Neural cell (in vitro differentiated cells): Measurements from ENCODE around the gene BMP7. TPM values are rescaled to one million over a fixed set of nuclear protein-coding genes. Genes with fewer than 3 reads are reported as not detected.

Experiments used
- H2AFZ ChIP-seq: fragments of 200-600, 300-800 bp; sonication (generic), shearing (Covaris generic); 2 replicates; pipeline ENCODE4 v1.6.0; 2014; ENCODE audit warnings: low read depth, mild to moderate bottlenecking, antibody characterized with exemption, low read length, moderate library complexity
- H3F3A ChIP-seq: fragments of 200-600 bp; shearing (Covaris generic); 2 replicates; pipeline ENCODE4 v1.6.1; 2016; ENCODE audit warnings: mild to moderate bottlenecking, moderate library complexity, mixed read lengths, antibody characterized with exemption, low read length; ENCODE audit not compliant: insufficient read depth, poor library complexity, severe bottlenecking
- H3K27ac ChIP-seq: fragments of 200-600, 300-800 bp; sonication (generic), shearing (Covaris generic); 2 replicates; pipeline ENCODE4 v1.5.1; 2014; ENCODE audit warnings: mild to moderate bottlenecking, low read length, moderate library complexity
- H3K27me3 ChIP-seq: fragments of 300-800, 200-600 bp; sonication (generic), shearing (Covaris generic); 2 replicates; pipeline ENCODE4 v1.6.0; 2014; ENCODE audit warnings: mild to moderate bottlenecking, low read depth, low read length, moderate library complexity; ENCODE audit not compliant: insufficient read depth
- H3K36me3 ChIP-seq: fragments of 300-800, 200-600 bp; sonication (generic), shearing (Covaris generic); 2 replicates; pipeline ENCODE4 v1.5.1; 2014; ENCODE audit warnings: mild to moderate bottlenecking, antibody characterized with exemption, low read length, moderate library complexity; ENCODE audit not compliant: insufficient read depth
- H3K4me2 ChIP-seq: fragments of 300-800, 200-600 bp; sonication (generic), shearing (Covaris generic); 2 replicates; pipeline ENCODE4 v1.6.0; 2014; ENCODE audit warnings: mild to moderate bottlenecking, low read length
- H3K4me3 ChIP-seq: fragments of 300-800, 200-600 bp; sonication (generic), shearing (Covaris generic); 2 replicates; pipeline ENCODE4 v1.5.1; 2014; ENCODE audit warnings: mild to moderate bottlenecking, low read length, moderate library complexity
- H3K79me2 ChIP-seq: fragments of 200-600 bp; shearing (Covaris generic); replicated peaks from 2 replicates; pipeline ENCODE4 v1.6.0; 2014; ENCODE audit warnings: mild to moderate bottlenecking, low read length, moderate library complexity; ENCODE audit not compliant: insufficient read depth
- H3K9ac ChIP-seq: fragments of 300-800, 200-600 bp; sonication (generic), shearing (Covaris generic); 2 replicates; pipeline ENCODE4 v1.6.1; 2016; ENCODE audit warnings: mild to moderate bottlenecking, low read length, mixed read lengths
- H3K9me2 ChIP-seq: fragments of 200-600 bp; shearing (Covaris generic); 2 replicates; pipeline ENCODE4 v1.6.1; 2016; ENCODE audit warnings: mild to moderate bottlenecking, low read length, mixed read lengths; ENCODE audit not compliant: insufficient read depth
- H3K9me3 ChIP-seq: fragments of 200-600, 300-800 bp; sonication (generic), shearing (Covaris generic); 2 replicates; pipeline ENCODE4 v1.6.1; 2016; ENCODE audit warnings: mild to moderate bottlenecking, mixed run types, low read length, moderate library complexity, mixed read lengths
- H4K20me1 ChIP-seq: fragments of 200-600 bp; shearing (Covaris generic); 2 replicates; pipeline ENCODE4 v1.6.1; 2016; ENCODE audit warnings: mild to moderate bottlenecking, mixed run types; ENCODE audit not compliant: insufficient read depth
- CTCF ChIP-seq: fragments of 450-650 bp; IDR thresholded peaks from 2 replicates; pipeline ENCODE4 v1.5.1; 2014; ENCODE audit warnings: antibody characterized with exemption, mild to moderate bottlenecking, moderate library complexity; ENCODE audit not compliant: poor library complexity, severe bottlenecking
- EP300 ChIP-seq: fragments of 450-650 bp; conservative IDR thresholded peaks from 2 replicates; pipeline ENCODE4 v1.6.1; 2014; ENCODE audit warnings: antibody characterized with exemption, mild to moderate bottlenecking, moderate library complexity; ENCODE audit not compliant: poor library complexity, severe bottlenecking
- EZH2 ChIP-seq: fragments of 200-600, 300-800 bp; shearing (Covaris generic), sonication (generic); IDR thresholded peaks from 2 replicates; pipeline ENCODE4 v1.6.1; 2014; ENCODE audit warnings: antibody characterized with exemption, low read length, borderline replicate concordance, mild to moderate bottlenecking; ENCODE audit not compliant: insufficient read depth, poor library complexity, severe bottlenecking
- MXI1 ChIP-seq: fragments of 450-650 bp; conservative IDR thresholded peaks from 2 replicates; pipeline ENCODE4 v1.6.1; 2014; ENCODE audit warnings: antibody characterized with exemption, mild to moderate bottlenecking; ENCODE audit not compliant: poor library complexity, severe bottlenecking
- POLR2AphosphoS5 ChIP-seq: IDR thresholded peaks from 2 replicates; pipeline ENCODE4 v1.6.1; 2012
- RAD21 ChIP-seq: fragments of 450-650 bp; conservative IDR thresholded peaks from 2 replicates; pipeline ENCODE4 v1.6.1; 2014; ENCODE audit warnings: antibody characterized with exemption, mild to moderate bottlenecking, moderate library complexity
- REST ChIP-seq: IDR thresholded peaks from 2 replicates; pipeline ENCODE4 v1.6.1; 2012; ENCODE audit warnings: borderline replicate concordance
- SMC3 ChIP-seq: fragments of 450-650 bp; conservative IDR thresholded peaks from 2 replicates; pipeline ENCODE4 v1.6.1; 2014; ENCODE audit warnings: antibody characterized with exemption, mild to moderate bottlenecking, moderate library complexity; ENCODE audit not compliant: poor library complexity
- TAF1 ChIP-seq: IDR thresholded peaks from 2 replicates; pipeline ENCODE4 v1.6.1; 2012; ENCODE audit warnings: low read depth
- polyA plus RNA-seq: library from polyadenylated mRNA; depleted of rRNA; stranded (reverse); fragments of >200 nt; gene quantifications from 2 replicates; pipeline ENCODE4 v1.2.3, GENCODE V29; 2014

BMP7 gene
- polyA plus RNA-seq, 1 donor from 2014 or later, result 3.6 TPM

GRCh38 chr20:57183457-57184009 is 82.9 kb downstream of the BMP7 start:
- H3K36me3 ChIP-seq, result no peaks in the 10 kb centered on the region
- H4K20me1 ChIP-seq, result no peaks in the 10 kb centered on the region
- H3K79me2 ChIP-seq, result no peaks in the 10 kb centered on the region

GRCh38 chr20:57181639-57182038 is 84.8 kb downstream of the BMP7 start:
- Histone ChIP-seq H3K9me3 (no peaks in the 10 kb centered on the region), H3F3A (no peaks in the 10 kb centered on the region), H2AFZ (no peak overlapping the region), H3K27me3 (no peaks in the 10 kb centered on the region), H3K9me2 (no peaks in the 10 kb centered on the region), H3K79me2 (no peaks in the 10 kb centered on the region), H4K20me1 (no peaks in the 10 kb centered on the region), H3K36me3 (no peaks in the 10 kb centered on the region), H3K9ac (no peak overlapping the region), H3K27ac (no peak overlapping the region), H3K4me2 (no peak overlapping the region), H3K4me3 (no peak overlapping the region)
- no peak for TF ChIP-seq SMC3
- TF ChIP-seq MXI1, result no peak
- no peak for TF ChIP-seq EZH2
- TF ChIP-seq EP300, result no peak
- no peak for TF ChIP-seq CTCF
- no peak for TF ChIP-seq POLR2AphosphoS5
- TF ChIP-seq TAF1, result no peak

More at GRCh38 chr20:57183457-57184009, 82.9 kb downstream of the BMP7 start:
- Histone ChIP-seq H3K27ac (no peak overlapping the region), H3K9me2 (no peaks in the 10 kb centered on the region), H2AFZ (no peak overlapping the region), H3K9ac (no peak overlapping the region), H3K4me2 (no peak overlapping the region), H3F3A (no peaks in the 10 kb centered on the region), H3K9me3 (no peaks in the 10 kb centered on the region), H3K4me3 (no peak overlapping the region), H3K27me3 (no peaks in the 10 kb centered on the region)
- TF ChIP-seq MXI1 (no peak), CTCF (no peak), EZH2 (no peak), TAF1 (no peak), RAD21 (no peak), POLR2AphosphoS5 (no peak), REST (no peak), SMC3 (no peak), EP300 (no peak)
